ENCODE results near the gene AKIP1.

AKIP1 gene

GRCh38 chr11:8899119-8899753 lies 11.8 kb upstream of the AKIP1 start:
- peak; percentile 33 for FAIRE-seq
- TF ChIP-seq POLR2A (IDR thresholded peaks at IDR 0.05; ENCODE audit: low read depth, low read length): no peak
- no peak for DNase-seq (ENCODE audit: insufficient read length, low spot score)

GRCh38 chr11:8905528-8906165 lies 5.3 kb upstream of the AKIP1 start:
- FAIRE-seq: peak; percentile 83
- no peak for TF ChIP-seq POLR2A (IDR thresholded peaks at IDR 0.05; ENCODE audit: low read depth, low read length)
- DNase-seq (ENCODE audit: insufficient read length, low spot score): no peak

DNA sequence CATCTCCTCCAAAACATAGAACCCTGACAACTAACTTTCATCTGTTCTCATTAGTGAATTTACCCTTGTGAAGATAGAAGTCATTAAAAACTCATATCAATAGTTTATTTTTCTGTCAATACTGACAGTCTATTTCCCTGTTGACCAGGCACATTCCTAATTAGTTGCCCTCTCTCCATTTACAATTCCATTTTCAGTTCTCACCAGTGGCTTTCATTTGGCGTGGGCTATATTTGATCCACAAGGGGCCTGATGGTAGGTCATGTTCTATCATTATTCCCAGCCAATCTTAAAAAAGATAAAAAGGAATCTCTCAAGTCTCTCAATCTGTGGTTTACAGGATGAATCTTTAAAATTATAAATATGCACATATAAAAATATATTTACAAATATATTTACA lies 3.9 kb upstream of the AKIP1 start:
- TF ChIP-seq POLR2A (IDR thresholded peaks at IDR 0.05; ENCODE audit: low read depth, low read length): no peak
- no peak for FAIRE-seq
- DNase-seq (ENCODE audit: insufficient read length, low spot score): no peak

GRCh38 chr11:8908099-8908498 lies 2.9 kb upstream of the AKIP1 start:
- no peak for TF ChIP-seq POLR2A (IDR thresholded peaks at IDR 0.05; ENCODE audit: low read depth, low read length)
- DNase-seq (ENCODE audit: insufficient read length, low spot score) (no peak), FAIRE-seq (no peak)

GRCh38 chr11:8910649-8911026 lies 351 bp upstream of the AKIP1 start:
- DNase-seq (ENCODE audit: insufficient read length, low spot score): no peak
- no peak for FAIRE-seq
- no peak for TF ChIP-seq POLR2A (IDR thresholded peaks at IDR 0.05; ENCODE audit: low read depth, low read length)

DNA sequence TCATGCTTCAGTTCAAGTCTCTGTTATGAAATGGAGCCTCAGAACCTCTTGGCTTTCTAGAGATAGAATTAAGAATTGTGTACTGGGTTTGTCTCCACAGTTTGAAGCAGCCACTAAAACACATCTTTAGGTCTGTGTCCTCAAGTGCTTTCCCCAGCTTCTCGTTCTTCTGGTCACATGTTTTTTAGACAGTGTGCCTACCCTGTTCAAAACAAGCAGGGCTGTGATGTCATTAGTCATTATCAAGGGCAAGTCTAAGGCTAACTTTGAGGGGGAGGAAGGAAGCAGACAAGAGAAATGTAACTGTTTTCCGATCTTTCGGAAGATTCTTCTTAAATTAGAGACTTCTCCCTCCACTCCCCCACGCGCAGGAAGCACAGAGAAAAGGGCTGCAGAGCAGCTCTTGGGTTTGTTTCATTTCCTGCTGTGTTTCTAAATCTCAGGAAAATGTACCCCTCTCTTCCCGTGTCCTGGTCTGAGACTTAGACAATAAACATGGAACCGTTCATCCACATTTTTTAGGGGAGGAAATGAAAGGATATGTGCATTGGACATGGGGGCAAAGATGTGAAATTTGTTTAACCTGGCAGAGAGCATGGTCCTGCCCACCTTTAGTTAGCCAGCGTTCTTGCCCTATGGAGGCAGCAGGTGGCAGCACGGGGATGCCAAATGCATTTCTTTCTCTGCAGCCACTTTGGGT lies 3.1 kb downstream of the AKIP1 start:
- no peak for TF ChIP-seq POLR2A (IDR thresholded peaks at IDR 0.05; ENCODE audit: low read depth, low read length)
- no peak for DNase-seq (ENCODE audit: insufficient read length, low spot score)
- FAIRE-seq: no peak

DNA sequence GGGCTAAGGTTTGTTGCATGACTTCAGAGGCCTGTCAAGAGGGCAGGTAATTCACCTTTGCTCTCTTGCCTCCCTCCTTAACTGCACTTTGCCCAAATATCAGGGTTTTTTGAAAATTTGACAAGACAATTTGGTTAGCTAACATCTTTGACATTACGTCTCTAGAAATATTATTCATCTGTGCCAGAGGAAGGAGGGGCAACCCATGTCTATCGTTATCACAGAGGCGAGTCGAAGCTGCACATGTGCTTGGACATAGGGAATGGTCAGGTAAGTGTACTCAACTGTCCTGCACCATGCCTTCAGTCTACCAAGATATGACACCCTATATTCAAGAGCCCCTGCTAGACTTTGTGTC lies 3.7 kb downstream of the AKIP1 start:
- DNase-seq (ENCODE audit: insufficient read length, low spot score): no peak
- TF ChIP-seq POLR2A (IDR thresholded peaks at IDR 0.05; ENCODE audit: low read depth, low read length): no peak
- no peak for FAIRE-seq

- DNase-seq (ENCODE audit: insufficient read length, low spot score) (peak; percentile 89), FAIRE-seq (peak; percentile 90)
- TF ChIP-seq POLR2A (IDR thresholded peaks at IDR 0.05; ENCODE audit: low read depth, low read length): no peak
These were observed 6.3 kb downstream of the AKIP1 start for GRCh38 chr11:8917157-8917825.

GRCh38 chr11:8922691-8923090 lies 11.7 kb downstream of the AKIP1 start:
- no peak for DNase-seq (ENCODE audit: insufficient read length, low spot score)
- TF ChIP-seq POLR2A (IDR thresholded peaks at IDR 0.05; ENCODE audit: low read depth, low read length): no peak
- no peak for FAIRE-seq

- DNase-seq (ENCODE audit: insufficient read length, low spot score) (no peak), FAIRE-seq (no peak)
- TF ChIP-seq POLR2A (IDR thresholded peaks at IDR 0.05; ENCODE audit: low read depth, low read length): no peak
These were observed 14.7 kb downstream of the AKIP1 start for GRCh38 chr11:8925711-8926110.

DNA sequence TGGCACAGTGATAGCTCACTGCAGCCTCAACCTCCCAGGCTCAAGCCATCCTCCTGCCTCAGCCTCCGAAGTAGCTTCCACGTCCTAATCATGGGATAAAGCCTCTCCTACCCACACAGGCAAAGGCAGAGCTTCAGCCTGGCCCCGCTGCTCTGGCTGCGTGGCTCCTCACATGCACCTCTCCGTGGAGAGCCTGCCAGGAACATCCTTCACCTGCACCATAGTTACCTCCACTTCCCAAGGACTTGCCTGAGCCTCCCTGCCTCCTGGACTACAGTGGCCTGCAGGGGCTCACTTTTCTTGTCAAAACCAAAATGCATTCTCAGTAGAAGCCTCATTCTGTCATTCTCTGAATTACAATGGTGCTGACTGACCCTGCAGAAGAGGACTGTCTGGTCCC lies 15.2 kb downstream of the AKIP1 start:
- FAIRE-seq: no peak
- no peak for TF ChIP-seq POLR2A (IDR thresholded peaks at IDR 0.05; ENCODE audit: low read depth, low read length)
- no peak for DNase-seq (ENCODE audit: insufficient read length, low spot score)

DNA sequence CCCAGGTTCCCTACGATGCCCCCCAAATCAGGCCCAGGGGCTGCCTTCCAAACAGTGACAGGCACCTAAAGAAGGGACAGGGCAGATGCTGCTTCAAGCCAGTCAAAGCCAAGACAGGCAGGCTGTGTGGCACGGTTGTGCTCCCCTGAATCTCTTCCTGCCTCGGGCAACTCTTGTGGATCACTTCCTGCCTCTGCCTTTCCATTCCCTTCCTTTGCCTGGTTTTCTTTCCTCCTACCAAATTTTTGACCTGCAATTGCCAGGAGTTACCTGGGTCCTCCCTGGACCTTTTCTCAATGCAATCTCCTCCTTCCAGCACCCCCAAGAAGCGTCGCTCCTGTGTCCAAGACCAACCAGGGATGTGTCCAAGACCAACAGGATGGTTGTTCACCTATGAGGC lies 16.2 kb downstream of the AKIP1 start:
- TF ChIP-seq POLR2A (IDR thresholded peaks at IDR 0.05; ENCODE audit: low read depth, low read length): no peak
- DNase-seq (ENCODE audit: insufficient read length, low spot score) (no peak), FAIRE-seq (no peak)

- FAIRE-seq (no peak), DNase-seq (ENCODE audit: insufficient read length, low spot score) (no peak)
- TF ChIP-seq POLR2A (IDR thresholded peaks at IDR 0.05; ENCODE audit: low read depth, low read length): no peak
These were observed 17.2 kb downstream of the AKIP1 start for GRCh38 chr11:8928205-8928604.

- FAIRE-seq (no peak), DNase-seq (ENCODE audit: insufficient read length, low spot score) (no peak)
- no peak for TF ChIP-seq POLR2A (IDR thresholded peaks at IDR 0.05; ENCODE audit: low read depth, low read length)
These were observed 18.1 kb downstream of the AKIP1 start for GRCh38 chr11:8928981-8929615.
